Ishikawa (cell line): ENCODE data around the gene R3HDM1.

Experiments
- CEBPB ChIP-seq: IDR thresholded peaks from 2 replicates; pipeline ENCODE4 v1.6.1; 2012
- CREB1 ChIP-seq: IDR thresholded peaks from 2 replicates; pipeline ENCODE4 v1.6.1; 2012; ENCODE audit warnings: low read depth
- EGR1 ChIP-seq: IDR thresholded peaks from 2 replicates; pipeline ENCODE4 v1.6.1; 2012
- EP300 ChIP-seq: IDR thresholded peaks from 2 replicates; pipeline ENCODE4 v1.6.1; 2012; ENCODE audit warnings: borderline replicate concordance
- FOXM1 ChIP-seq: IDR thresholded peaks from 2 replicates; pipeline ENCODE4 v1.6.1; 2012; ENCODE audit warnings: low read depth, borderline replicate concordance
- NFIC ChIP-seq: IDR thresholded peaks from 2 replicates; pipeline ENCODE4 v1.6.1; 2012
- RAD21 ChIP-seq: IDR thresholded peaks from 2 replicates; pipeline ENCODE4 v1.6.1; 2012; ENCODE audit warnings: low read depth
- TAF1 ChIP-seq: IDR thresholded peaks from 2 replicates; pipeline ENCODE4 v1.6.1; 2012; ENCODE audit warnings: low read depth, mild to moderate bottlenecking
- TCF12 ChIP-seq: IDR thresholded peaks from 2 replicates; pipeline ENCODE4 v1.6.1; 2012; ENCODE audit warnings: low read depth
- TEAD4 ChIP-seq: IDR thresholded peaks from 2 replicates; pipeline ENCODE4 v1.6.1; 2012
- YY1 ChIP-seq: IDR thresholded peaks from 2 replicates; pipeline ENCODE4 v1.6.1; 2012; ENCODE audit warnings: low read depth
- ZBTB7A ChIP-seq: IDR thresholded peaks from 2 replicates; pipeline ENCODE4 v1.6.1; 2012; ENCODE audit warnings: low read depth
- TF ChIP-seq, protein P1 (sequence below): IDR thresholded peaks from 2 replicates; pipeline ENCODE4 v1.6.1; 2012
- TF ChIP-seq, protein P2 (sequence below): IDR thresholded peaks from 2 replicates; pipeline ENCODE4 v1.6.1; 2012
- TF ChIP-seq, protein P3 (sequence below): IDR thresholded peaks from 2 replicates; pipeline ENCODE4 v1.6.1; 2012; ENCODE audit warnings: low read depth, mild to moderate bottlenecking

Gene R3HDM1

DNA sequence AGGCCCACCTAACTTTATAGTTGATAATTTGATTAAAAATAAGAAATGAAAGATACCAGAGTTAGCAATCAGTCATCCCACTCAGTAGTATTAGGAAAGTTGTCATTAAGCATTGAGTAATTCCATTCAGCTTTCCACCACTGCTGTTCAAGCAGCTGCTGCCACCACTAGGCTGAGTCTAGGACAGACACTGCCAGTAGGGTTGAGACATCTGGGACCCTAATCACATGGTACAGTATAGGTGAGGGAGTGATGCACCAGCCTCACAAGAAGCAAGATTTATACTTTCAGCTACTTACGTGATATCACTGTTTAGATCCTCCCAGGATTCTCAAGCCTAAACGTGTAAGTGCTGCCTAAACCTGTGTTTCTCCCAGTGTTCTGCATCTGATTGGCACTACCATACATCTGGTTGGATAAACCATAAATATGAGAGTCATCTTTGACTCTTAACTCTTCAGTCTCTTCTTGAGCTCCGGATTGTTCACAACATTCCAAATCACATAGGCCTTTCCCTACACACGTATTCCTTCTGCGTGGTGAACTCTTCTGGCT lies 213.6 kb downstream of the R3HDM1 start:
- no peak for TF ChIP-seq RAD21
- TF ChIP-seq TEAD4 = no peak
- TF ChIP-seq CEBPB = no peak
- no peak for TF ChIP-seq TCF12
- no peak for TF ChIP-seq NFIC
- no peak for TF ChIP-seq FOXM1

DNA sequence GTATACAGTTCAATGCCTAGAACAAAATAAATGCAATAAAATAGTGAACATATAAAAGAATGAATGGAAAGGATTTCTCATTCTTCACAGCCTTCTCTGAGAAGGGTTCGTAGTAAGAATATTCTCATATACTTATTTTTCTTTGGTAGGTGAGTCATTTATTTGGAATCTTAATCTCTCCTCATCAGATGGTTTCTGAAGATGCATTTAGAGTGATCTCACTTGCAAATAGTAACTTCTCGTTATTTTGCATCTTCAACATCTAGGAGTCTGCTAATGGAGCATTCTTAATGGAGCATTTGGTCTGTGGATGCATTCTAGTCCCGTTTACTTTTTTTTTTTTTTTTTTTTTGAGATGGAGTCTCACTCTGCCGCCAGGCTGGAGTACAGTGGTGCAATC lies 214.3 kb downstream of the R3HDM1 start:
- TF ChIP-seq RAD21 = no peak
- TF ChIP-seq, protein P1, sequence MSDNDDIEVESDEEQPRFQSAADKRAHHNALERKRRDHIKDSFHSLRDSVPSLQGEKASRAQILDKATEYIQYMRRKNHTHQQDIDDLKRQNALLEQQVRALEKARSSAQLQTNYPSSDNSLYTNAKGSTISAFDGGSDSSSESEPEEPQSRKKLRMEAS = no peak
- TF ChIP-seq TEAD4 = no peak
- no peak for TF ChIP-seq FOXM1
- TF ChIP-seq CREB1 = no peak
- TF ChIP-seq EGR1 = no peak
- no peak for TF ChIP-seq CEBPB
- TF ChIP-seq, protein P2, sequence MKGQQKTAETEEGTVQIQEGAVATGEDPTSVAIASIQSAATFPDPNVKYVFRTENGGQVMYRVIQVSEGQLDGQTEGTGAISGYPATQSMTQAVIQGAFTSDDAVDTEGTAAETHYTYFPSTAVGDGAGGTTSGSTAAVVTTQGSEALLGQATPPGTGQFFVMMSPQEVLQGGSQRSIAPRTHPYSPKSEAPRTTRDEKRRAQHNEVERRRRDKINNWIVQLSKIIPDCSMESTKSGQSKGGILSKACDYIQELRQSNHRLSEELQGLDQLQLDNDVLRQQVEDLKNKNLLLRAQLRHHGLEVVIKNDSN = no peak
- TF ChIP-seq YY1 = no peak
- no peak for TF ChIP-seq ZBTB7A
- TF ChIP-seq EP300 = no peak

DNA sequence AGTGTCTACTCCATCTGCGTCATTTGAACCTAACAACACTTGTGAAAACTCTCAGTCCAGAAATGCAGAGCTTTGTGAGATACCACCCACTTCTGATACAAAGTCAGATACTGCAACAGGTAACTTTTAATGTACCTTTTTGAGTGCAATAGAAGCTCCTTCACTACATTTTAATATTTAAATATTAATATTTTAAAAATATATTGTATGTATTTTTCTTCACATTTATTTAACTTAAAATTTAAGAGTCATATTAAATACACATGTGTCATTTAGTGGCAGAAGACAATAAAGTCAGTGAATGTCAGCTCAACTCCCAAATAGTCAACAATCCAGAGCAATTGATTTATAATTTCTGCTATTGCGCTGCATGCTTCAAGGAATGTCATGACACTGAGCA lies 224.3 kb downstream of the R3HDM1 start:
- TF ChIP-seq, protein P1 = no peak
- TF ChIP-seq EP300 (no peak), CREB1 (no peak), RAD21 (no peak), TCF12 (no peak), NFIC (no peak), TEAD4 (no peak), TAF1 (no peak), EGR1 (no peak)
- TF ChIP-seq, protein P3, sequence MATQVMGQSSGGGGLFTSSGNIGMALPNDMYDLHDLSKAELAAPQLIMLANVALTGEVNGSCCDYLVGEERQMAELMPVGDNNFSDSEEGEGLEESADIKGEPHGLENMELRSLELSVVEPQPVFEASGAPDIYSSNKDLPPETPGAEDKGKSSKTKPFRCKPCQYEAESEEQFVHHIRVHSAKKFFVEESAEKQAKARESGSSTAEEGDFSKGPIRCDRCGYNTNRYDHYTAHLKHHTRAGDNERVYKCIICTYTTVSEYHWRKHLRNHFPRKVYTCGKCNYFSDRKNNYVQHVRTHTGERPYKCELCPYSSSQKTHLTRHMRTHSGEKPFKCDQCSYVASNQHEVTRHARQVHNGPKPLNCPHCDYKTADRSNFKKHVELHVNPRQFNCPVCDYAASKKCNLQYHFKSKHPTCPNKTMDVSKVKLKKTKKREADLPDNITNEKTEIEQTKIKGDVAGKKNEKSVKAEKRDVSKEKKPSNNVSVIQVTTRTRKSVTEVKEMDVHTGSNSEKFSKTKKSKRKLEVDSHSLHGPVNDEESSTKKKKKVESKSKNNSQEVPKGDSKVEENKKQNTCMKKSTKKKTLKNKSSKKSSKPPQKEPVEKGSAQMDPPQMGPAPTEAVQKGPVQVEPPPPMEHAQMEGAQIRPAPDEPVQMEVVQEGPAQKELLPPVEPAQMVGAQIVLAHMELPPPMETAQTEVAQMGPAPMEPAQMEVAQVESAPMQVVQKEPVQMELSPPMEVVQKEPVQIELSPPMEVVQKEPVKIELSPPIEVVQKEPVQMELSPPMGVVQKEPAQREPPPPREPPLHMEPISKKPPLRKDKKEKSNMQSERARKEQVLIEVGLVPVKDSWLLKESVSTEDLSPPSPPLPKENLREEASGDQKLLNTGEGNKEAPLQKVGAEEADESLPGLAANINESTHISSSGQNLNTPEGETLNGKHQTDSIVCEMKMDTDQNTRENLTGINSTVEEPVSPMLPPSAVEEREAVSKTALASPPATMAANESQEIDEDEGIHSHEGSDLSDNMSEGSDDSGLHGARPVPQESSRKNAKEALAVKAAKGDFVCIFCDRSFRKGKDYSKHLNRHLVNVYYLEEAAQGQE = no peak

DNA sequence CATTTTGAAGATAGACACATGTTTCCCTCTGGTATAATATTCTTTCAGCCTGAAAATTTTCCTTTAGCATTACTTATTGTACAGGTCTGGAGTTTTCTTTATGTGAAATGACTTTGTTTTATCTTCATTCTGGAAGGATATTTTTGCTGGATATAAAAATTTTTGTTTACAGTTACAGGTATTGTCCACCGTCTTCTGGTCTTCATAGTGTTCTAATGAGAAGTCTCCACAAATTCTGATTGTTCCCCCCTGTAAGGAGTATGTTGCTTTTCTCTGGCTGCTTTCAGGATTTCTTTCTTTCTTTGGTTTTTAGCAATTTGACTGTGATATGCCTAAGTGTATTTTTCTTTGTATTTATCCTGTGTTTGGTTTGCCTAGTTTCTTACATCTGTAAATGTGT lies 225.4 kb downstream of the R3HDM1 start:
- TF ChIP-seq, protein P1 = no peak
- TF ChIP-seq ZBTB7A (no peak), CREB1 (no peak), TEAD4 (no peak), CEBPB (no peak), EGR1 (no peak), TCF12 (no peak), NFIC (no peak), RAD21 (no peak), YY1 (no peak), EP300 (no peak)
- TF ChIP-seq, protein P3 = no peak
- TF ChIP-seq, protein P2 = no peak

DNA sequence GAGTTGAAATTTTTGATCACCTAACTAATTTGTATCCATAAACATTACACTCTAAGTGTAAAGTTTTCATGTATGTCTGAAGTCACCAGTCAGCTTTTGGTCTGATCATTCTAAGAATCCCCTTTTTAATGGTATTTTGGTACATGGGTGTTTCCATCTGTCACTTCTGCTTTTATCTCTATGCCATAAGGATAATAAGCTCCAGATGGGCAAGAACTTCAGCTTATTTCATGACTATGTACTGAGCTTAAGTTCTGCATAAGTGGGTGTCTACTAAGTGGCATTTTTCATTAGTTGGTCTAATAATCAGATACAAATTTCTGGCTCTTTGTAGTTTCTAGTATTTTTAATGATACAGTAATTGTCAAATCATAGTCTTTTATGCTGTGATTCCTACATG lies 230.7 kb downstream of the R3HDM1 start:
- no peak for TF ChIP-seq TAF1

DNA sequence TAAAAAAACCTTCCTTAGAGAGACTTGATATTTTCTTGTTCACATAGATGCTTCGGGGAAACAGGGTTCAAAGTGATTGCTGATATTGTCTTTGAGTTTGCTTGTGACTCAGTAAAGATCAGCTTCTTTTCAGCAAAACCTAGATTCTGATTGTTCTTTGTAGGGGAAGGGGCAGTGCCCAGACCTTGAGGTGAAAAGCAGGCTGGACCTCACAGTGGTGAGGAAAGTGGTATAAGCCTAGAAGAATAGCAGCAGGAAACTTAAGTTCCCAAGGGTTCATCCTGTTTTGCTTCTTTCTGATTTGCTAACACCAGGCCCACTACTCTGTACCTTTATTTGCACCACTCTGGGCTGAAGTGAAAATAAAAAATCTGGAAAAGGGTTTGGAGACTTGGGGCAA lies 231.2 kb downstream of the R3HDM1 start:
- TF ChIP-seq EGR1 (no peak), TAF1 (no peak), ZBTB7A (no peak), FOXM1 (no peak), TCF12 (no peak), EP300 (no peak)
- TF ChIP-seq, protein P2 = no peak
- TF ChIP-seq, protein P3 = no peak
